AG09319 (cell line): ENCODE data around the gene IGF2.

Experiments
- DNase-seq: peaks from one replicate; pipeline ENCODE4 v3.0.0-alpha.2; 2010; ENCODE audit warnings: low read depth; ENCODE audit errors: extremely low read depth
- TF ChIP-seq, protein P1 (sequence below): IDR thresholded peaks from 2 replicates; pipeline ENCODE4 v1.5.1; 2011; ENCODE audit warnings: low read depth, mild to moderate bottlenecking, inconsistent platforms, low read length, moderate library complexity

Gene IGF2

GRCh38 chr11:2123628-2123960 is 15.6 kb downstream of the IGF2 start:
- DNase-seq = no peak
- TF ChIP-seq, protein P1, sequence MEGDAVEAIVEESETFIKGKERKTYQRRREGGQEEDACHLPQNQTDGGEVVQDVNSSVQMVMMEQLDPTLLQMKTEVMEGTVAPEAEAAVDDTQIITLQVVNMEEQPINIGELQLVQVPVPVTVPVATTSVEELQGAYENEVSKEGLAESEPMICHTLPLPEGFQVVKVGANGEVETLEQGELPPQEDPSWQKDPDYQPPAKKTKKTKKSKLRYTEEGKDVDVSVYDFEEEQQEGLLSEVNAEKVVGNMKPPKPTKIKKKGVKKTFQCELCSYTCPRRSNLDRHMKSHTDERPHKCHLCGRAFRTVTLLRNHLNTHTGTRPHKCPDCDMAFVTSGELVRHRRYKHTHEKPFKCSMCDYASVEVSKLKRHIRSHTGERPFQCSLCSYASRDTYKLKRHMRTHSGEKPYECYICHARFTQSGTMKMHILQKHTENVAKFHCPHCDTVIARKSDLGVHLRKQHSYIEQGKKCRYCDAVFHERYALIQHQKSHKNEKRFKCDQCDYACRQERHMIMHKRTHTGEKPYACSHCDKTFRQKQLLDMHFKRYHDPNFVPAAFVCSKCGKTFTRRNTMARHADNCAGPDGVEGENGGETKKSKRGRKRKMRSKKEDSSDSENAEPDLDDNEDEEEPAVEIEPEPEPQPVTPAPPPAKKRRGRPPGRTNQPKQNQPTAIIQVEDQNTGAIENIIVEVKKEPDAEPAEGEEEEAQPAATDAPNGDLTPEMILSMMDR = no peak

DNA sequence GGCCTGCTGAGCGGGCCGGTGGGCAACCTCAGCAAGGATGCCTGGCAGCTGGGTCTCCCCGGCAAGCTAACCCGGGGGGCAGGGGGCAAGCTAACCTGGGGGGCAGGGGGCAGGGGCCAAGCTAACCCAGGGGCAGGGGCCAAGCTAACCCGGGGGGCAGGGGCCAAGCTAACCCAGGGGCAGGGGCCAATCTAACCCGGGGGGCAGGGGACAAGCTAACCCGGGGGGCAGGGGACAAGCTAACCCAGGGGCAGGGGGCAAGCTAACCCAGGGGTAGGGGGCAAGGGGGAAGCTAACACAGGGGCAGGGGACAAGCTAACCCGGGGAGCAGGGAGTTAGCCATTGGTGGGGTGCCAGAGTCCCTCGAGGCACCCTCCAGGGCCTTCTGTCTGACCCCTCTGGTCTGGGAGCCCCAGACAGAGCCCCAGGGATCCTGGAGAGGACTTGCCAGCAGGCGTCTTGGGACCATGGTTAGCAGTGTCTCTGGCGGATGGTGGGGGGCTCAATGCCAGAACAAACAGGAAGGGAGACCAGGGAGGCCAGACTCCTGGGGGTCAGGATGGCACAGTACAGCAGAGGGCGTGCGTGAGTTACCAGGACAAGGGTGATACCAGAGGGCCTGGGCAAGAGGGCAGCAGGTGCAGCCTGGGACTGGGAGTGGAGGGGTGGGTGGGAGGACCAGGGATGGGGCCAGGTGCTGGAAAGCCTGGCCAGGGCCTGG is 16.1 kb downstream of the IGF2 start:
- TF ChIP-seq, protein P1 = no peak

DNA sequence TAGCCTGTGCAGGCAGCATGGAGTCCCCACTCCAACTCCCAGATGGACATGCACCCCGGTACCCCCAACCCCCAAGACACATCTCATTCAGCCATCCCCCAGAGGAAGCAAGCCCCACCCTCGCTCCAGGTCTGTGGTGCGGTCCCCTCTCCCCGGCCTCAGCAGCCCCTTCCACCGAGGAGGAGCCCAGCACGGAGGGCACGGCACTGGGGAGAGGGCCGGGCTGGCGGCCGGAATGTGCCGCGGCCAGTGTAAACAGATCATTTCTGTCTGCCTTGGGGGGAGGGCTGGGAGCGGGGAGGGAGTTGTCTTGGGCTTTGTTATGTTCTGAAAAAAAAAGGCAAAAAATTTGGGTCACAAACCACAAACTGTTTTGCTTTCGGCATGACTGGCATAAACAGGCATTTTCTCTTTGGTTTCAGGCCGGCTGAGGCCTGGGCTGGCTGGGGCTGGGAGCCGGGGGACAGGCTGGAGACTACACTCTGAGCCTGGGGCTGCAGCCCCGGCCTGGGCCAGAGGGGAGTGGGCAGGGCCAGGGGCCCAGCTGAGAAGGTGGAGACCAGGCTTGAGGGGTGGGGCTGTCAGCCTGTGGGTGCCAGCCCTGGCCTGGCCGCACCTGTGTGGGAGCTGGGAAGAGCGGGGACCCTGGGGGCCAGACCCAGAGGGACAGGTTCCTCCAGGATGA is 16.8 kb downstream of the IGF2 start:
- peak; percentile 60 for DNase-seq
- TF ChIP-seq, protein P1 = no peak

More for the DNA sequence above, 16.1 kb downstream of the IGF2 start:
- no peak for DNase-seq

DNA sequence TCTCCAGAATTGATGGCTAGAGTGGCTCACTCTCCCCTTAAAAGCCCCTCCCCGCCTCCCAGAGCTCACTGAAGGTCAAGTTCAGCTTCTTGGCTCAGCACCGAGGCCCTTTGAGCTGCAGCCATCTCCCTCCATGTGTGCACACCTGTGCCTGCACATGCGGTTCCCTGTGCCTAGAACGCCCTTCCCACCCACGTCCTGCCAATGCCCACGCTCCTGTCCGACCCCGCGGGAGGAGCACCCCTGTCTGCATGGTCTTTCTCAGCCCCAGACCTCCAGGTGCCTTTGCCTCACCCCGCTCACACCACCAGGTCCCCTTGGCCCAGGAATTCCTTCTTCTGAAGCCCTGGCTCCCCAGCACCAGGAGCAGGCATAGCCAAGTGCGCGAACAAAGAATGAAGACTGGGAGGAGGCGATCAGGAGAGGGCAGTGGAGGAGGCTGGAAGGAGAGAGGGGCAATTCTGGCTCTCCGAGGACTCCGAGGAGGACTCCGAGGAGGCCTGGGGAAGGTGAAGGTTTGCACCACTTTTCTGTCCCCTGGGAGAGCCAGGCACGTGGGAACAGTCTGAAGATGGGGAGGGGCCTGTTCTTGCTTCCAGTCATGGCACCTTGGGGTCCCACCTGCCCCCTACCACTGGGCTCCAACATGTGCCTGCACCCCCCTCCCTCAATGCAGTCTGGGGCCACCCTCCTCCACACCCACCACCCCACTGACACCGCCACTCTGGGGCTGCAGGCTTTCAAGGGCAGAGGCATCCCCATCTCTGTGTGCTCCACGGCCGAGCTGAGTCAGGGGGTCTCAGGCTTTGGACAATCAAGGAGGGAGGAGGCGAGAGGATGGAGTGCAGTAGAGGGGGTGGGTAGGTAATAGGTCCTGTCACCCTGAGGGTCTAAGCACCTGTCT is 17.7 kb downstream of the IGF2 start:
- no peak for DNase-seq

DNA sequence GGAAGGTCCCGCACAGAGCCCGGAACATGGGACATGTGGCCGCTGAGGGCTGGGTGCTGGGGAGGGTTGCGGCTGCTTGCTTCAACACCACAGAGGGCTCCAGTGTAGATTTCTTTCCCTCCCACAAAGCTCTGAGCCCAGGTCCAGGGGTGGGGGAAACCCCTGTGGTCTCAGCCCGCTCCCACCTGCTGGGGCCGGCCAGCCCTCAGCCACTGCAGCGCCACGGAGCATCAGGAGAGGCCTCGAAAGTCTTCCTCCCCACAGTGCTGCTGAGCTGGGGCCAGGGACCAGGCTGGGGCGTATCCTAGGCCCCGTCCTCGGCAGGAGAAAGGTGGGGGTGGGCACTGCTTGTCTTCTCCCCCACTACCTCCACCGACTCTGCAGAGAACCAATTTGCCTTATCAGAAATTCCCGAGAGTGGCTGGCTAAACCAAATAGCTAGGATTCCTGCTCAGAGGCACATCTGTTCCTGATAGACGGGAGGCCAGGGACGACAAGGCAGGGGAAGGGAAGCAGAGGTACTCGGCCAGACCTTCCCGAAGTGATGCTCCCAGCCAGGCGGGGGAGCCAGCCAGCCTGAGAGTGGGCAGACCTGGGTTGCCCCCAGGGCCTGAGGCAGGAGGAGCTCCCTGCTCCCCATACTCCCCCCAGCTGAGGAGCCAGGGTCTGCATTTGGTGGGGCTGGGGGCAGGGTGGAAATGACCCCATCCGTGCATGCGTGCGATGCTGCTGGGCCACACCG is 18.7 kb downstream of the IGF2 start:
- TF ChIP-seq, protein P1 = peak; percentile 23
- DNase-seq = no peak

More for the DNA sequence above, 17.7 kb downstream of the IGF2 start:
- TF ChIP-seq, protein P1 = no peak

DNA sequence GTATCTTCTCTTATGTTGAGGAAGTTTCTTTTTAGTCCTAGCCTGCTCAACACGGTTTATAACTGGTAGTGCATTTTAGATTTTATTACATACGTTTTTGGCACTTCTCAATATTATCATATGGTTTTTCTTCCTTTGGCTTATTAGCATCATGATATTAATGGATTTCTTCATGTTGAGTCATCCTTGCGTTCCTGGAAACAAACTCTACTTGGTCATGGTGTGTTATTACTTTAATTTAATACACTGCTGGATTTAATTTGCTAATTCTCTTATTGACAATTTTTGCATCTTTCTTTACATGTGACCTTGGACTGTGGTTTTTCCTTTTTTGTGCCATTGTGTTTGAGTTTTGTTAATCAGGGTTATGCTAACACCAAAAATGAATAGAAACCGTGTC is 20.5 kb downstream of the IGF2 start:
- TF ChIP-seq, protein P1 = no peak
- peak; percentile 46 for DNase-seq
